Ovary (tissue), 9 donors: ENCODE measurements around the gene CNPPD1. TPM values are rescaled to one million over a fixed set of nuclear protein-coding genes. Genes with fewer than 3 reads are reported as not detected.

Experiments
- DNase-seq, 5 donors: peaks; one replicate each; pipeline ENCODE4 v3.0.0-alpha.2; 2019 to 2020
- H3K27ac ChIP-seq, 2 donors: fragments of 200-600 bp; one replicate each; pipeline versions ENCODE4 v1.5.1 to v1.8.0; 2019 to 2022
- H3K27me3 ChIP-seq: fragments of 200-600 bp; one replicate; pipeline ENCODE4 v1.8.0; 2022
- H3K36me3 ChIP-seq: fragments of 200-600 bp; sonication (generic); one replicate; pipeline ENCODE4 v1.5.1; 2019
- H3K4me1 ChIP-seq: one replicate; pipeline ENCODE4 v1.8.1; 2013; ENCODE audit warnings: mild to moderate bottlenecking, moderate library complexity; ENCODE audit not compliant: insufficient read depth
- H3K4me3 ChIP-seq: fragments of 200-600 bp; sonication (generic); one replicate; pipeline ENCODE4 v1.5.1; 2017
- H3K9me3 ChIP-seq, 2 donors: fragments of 200-600 bp in 1 of 2; sonication (generic) in 1 of 2; one replicate each; pipeline versions ENCODE4 v1.5.1 to v1.8.1; 2013 to 2019; ENCODE audit warnings: mild to moderate bottlenecking in 1 of 2, moderate library complexity in 1 of 2
- CTCF ChIP-seq, 3 donors: fragments of 450-650 bp in 2 of 3; fragments of 200-600 bp in 1 of 3; IDR thresholded peaks; one replicate each; pipeline versions ENCODE4 v1.5.1 to v1.8.0; 2016 to 2022; ENCODE audit warnings: antibody characterized with exemption in 3 of 3, mild to moderate bottlenecking in 1 of 3
- EP300 ChIP-seq: sonication (generic); formaldehyde crosslinking; IDR thresholded peaks from one replicate; pipeline ENCODE4 v1.6.1; 2017; ENCODE audit warnings: antibody characterized with exemption
- POLR2A ChIP-seq: fragments of 450-650 bp; IDR thresholded peaks from one replicate; pipeline ENCODE4 v1.6.1; 2017; ENCODE audit warnings: antibody characterized with exemption, mild to moderate bottlenecking, moderate library complexity
- WGBS, 3 donors: extraction: QIAGEN DNeasy Blood & Tissue Kit in 1 of 3; methylation state at CpG; one replicate each; pipeline versions ENCODE4 v1.1.5 to v1.1.7; 2013 to 2017; 5-methylcytosine and 5-hydroxymethylcytosine counted together
- intact Hi-C, 4 donors: fragments of 100-400 bp; cut with DNase I; formaldehyde crosslinking; loops; one replicate each; pipeline versions ENCODE4 v1.11.0 to v1.15.1; 2022 to 2023
- polyA plus RNA-seq, 2 donors: library from polyadenylated mRNA; stranded (reverse); fragments of 200-250 nt in 1 of 2; fragments of 350-450 nt in 1 of 2; fragmentation: Illumina TruSeq in 1 of 2; extraction: RNeasy Lipid Tissue Mini Kit (QIAGEN cat#74804) in 1 of 2; gene quantifications; one replicate each; pipeline ENCODE4 v1.2.3, GENCODE V29; 2013 to 2014
- total RNA-seq, 7 donors: library from RNA; depleted of rRNA in 2 of 7; stranded (reverse); fragments of >200 nt in 2 of 7; fragmentation: NEBNext Ultra II Directional in 3 of 7; extraction: Animal tissue kit (Norgen Biotek cat#: 25700) in 3 of 7; gene quantifications; one replicate each; pipeline versions ENCODE4 v1.1.0 to v1.2.4, GENCODE V29; 2016 to 2023
- donor health status: DM: no; HTN: no; CAD: no; lungs with moderate emphysema.
- donor health status: DM: no; HTN: no; CAD: no.
- donor health status: Bipolar disorder and iron deficiency.
- donor health status: DM: yes; HTN: yes; CAD: no.
- donor health status: DM: no; HTN: no; CAD: no.
- donor health status: DM: yes; HTN: yes; CAD: no.

CNPPD1 gene
- total and polyA plus RNA-seq, 9 donors = 27.1 to 68.2 (median 55.4) TPM

DNA sequence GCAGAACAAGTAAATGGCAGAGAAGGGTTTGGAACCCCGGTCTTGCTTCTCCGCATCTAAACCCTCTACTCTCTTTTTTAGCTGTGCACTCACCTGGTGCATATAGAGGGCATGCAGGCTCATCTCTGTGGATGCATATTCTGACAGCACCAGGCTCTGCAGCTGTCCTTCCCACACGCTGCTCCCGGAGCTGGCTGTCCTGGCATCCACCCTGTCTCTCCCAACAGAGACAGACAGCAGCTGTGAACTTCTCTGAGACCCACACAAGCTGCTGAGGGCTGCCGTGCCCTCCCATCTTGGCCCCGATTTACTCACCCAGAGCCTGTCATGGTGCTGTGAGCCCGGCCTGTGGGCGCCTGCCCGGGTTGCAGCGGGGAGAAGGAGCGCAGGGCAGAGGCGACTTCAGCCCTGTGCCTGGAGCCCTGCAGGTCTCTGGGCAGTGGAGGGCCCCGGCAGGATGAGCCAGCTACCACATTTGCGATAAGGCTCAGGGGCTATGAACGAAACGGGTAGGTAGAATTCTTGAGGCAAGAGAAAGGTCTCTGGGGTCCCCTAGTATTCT lies 45.3 kb upstream of the CNPPD1 start:
- no peaks in the 10 kb centered on the region for H3K27me3 ChIP-seq
- peaks cover 2% of the 10 kb centered on the region for H3K4me1 ChIP-seq
- DNase-seq = no peak
- intact Hi-C loops = no loop called here
- H3K9me3 ChIP-seq = no peaks in the 10 kb centered on the region
- H3K27ac ChIP-seq = no peak overlapping the region
- WGBS, 3 donors = 88 to 92% (median 88%) methylated on average over 16 of the region's 16 CpGs
- H3K36me3 ChIP-seq = no peaks in the 10 kb centered on the region
- no peak for TF ChIP-seq CTCF (IDR thresholded peaks at IDR 0.05)
- TF ChIP-seq EP300 = no peak
- TF ChIP-seq POLR2A = no peak
- no peak overlapping the region for H3K4me3 ChIP-seq

DNA sequence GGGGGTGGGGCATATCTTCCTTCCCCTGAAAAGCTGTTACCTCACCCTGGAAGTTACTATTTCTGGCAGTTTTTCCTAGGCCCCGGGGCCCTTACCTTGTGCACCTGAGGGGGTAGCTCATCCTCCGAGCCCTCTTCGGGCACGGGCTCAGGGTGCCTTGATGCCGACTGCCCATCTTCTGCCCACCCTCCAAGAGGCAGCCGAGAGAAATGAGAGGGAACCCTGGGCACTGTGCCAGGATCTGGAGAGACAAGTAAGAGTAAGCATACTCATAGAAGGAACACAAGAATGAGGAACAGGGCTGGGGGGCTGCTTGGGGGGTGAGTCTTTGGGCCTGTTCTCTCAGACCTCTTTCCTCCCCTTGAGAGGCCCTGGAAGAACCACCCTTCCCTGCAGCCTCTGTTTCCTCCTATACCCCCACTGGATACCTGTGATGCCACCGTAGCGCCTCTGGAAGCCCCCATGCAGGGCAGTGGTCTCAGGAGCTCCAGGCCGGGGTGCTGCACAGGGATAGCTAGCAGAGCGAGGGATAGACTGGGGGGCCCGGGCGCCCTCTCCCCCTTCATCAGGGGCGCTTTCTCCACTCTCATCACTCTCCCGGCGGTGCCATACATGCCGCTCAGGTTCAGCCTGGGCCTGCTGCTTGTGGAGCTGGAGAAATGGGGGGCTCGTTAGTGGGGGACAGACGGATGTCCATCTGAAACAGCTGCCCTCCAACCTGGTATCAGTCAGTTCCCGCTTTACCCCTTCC lies 44.1 kb upstream of the CNPPD1 start:
- Histone ChIP-seq H3K27me3 (no peaks in the 10 kb centered on the region), H3K4me3 (no peak overlapping the region), H3K9me3 (no peaks in the 10 kb centered on the region), H3K4me1 (peaks cover 2% of the 10 kb centered on the region), H3K36me3 (no peaks in the 10 kb centered on the region), H3K27ac (no peak overlapping the region)
- peak in 3 of 5 donors; percentile 42 to 58 (median 51) for DNase-seq
- no peak for TF ChIP-seq EP300
- TF ChIP-seq CTCF (IDR thresholded peaks at IDR 0.05) = no peak
- TF ChIP-seq POLR2A = no peak
- intact Hi-C loops = no loop called here
- 85 to 90% (median 86%) methylated on average over 19 of the region's 19 CpGs for WGBS, 3 donors

DNA sequence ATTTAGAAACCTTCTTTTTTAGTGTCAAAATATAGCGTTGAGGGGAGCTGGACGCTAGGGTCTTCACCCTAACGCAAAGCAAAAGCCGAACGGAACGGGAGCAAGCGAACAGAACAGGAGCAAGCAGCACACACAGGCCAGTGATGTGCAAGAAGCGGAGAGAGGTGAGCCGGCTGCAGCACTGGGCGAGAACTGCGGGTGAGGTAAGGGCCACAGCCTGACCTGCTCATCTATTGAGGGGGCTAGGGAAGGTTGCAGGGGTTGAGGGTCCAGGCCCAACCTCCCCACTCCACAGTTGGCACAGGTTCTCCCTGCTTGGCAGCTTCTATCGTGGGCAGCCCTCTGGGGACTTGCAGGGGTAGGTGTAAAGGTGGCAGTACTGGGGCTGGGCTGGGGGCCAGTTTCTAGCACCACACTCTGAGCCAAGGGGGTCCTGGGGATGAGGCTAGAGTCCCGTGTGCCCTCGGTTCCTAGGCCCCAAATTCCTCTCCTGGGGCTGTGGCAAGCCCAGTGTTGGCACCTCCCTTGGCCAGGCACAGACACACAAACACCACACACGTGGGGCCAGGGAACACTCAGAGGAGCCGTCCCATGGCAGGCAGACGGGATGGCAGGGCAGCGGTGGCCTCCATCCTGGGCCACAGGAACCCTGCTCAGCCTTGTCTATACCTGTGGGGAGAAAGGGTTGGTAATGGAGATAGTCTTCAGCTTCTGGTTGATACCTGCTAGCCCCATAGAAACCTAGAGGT lies 43.2 kb upstream of the CNPPD1 start:
- no peak overlapping the region for H3K4me3 ChIP-seq
- DNase-seq = peak in 3 of 5 donors; percentile 45 to 50 (median 48)
- no peaks in the 10 kb centered on the region for H3K9me3 ChIP-seq
- TF ChIP-seq POLR2A (no peak), EP300 (no peak), CTCF (IDR thresholded peaks at IDR 0.05) (no peak)
- H3K36me3 ChIP-seq = no peaks in the 10 kb centered on the region
- H3K27me3 ChIP-seq = no peaks in the 10 kb centered on the region
- peak overlapping the region in 1 of 2 donors; percentile 88 for H3K27ac ChIP-seq
- 80 to 88% (median 86%) methylated on average over 18 of the region's 18 CpGs for WGBS, 3 donors
- H3K4me1 ChIP-seq = peaks cover 2% of the 10 kb centered on the region
- intact Hi-C loops = loop anchor here in 2 of 4 donors (5.0 kb wide), 2 partner anchors 38 to 43 kb away; partner anchors contain the start of genes CNPPD1 (in 1 of the 2) and RETREG2 (in 1 of the 2)
